Colonic mucosa (tissue), 4 donors: ENCODE data around the gene PLD1. TPM values are rescaled to one million over a fixed set of nuclear protein-coding genes. Genes with fewer than 3 reads are reported as not detected.

ENCODE experiments used
- DNase-seq: peaks from one replicate; pipeline ENCODE4 v3.0.0-alpha.2; 2020
- H3K27ac ChIP-seq: fragments of 200-600 bp; one replicate; pipeline ENCODE4 v1.8.0; 2021
- H3K27me3 ChIP-seq: fragments of 200-600 bp; one replicate; pipeline ENCODE4 v1.8.0; 2021
- H3K36me3 ChIP-seq: fragments of 200-600 bp; one replicate; pipeline ENCODE4 v1.8.0; 2021
- H3K4me1 ChIP-seq: fragments of 200-600 bp; one replicate; pipeline ENCODE4 v1.8.0; 2021; ENCODE audit warnings: mild to moderate bottlenecking
- H3K4me3 ChIP-seq: fragments of 200-600 bp; one replicate; pipeline ENCODE4 v1.8.0; 2021
- H3K9ac ChIP-seq, 2 donors: one replicate each; pipeline ENCODE4 v1.7.0; 2013; ENCODE audit warnings: control low read depth in 2 of 2, low read depth in 2 of 2, low read length in 2 of 2
- H3K9me3 ChIP-seq: fragments of 200-600 bp; one replicate; pipeline ENCODE4 v1.8.0; 2021
- intact Hi-C: fragments of 100-400 bp; cut with DNase I; formaldehyde crosslinking; loops from one replicate; pipeline ENCODE4 v1.14.1; 2022
- total RNA-seq, 2 donors: library from RNA; stranded (reverse); fragmentation: NEBNext Ultra II Directional in 1 of 2; extraction: Animal tissue kit (Norgen Biotek cat#: 25700) in 1 of 2; gene quantifications; one replicate each; pipeline ENCODE4 v1.2.1, GENCODE V29; 2021
- TF ChIP-seq, protein P1 (sequence below): fragments of 200-600 bp; IDR thresholded peaks from one replicate; pipeline ENCODE4 v1.8.0; 2022; ENCODE audit warnings: antibody characterized with exemption, mild to moderate bottlenecking
- donor health status: healthy.
- donor health status: DM: no; HTN: no; CAD: no.
- donor health status: DM: no; HTN: no; CAD: no.

Gene PLD1
- total RNA-seq, 2 donors from 2014 or later, result 49.6 to 81.3 TPM

DNA sequence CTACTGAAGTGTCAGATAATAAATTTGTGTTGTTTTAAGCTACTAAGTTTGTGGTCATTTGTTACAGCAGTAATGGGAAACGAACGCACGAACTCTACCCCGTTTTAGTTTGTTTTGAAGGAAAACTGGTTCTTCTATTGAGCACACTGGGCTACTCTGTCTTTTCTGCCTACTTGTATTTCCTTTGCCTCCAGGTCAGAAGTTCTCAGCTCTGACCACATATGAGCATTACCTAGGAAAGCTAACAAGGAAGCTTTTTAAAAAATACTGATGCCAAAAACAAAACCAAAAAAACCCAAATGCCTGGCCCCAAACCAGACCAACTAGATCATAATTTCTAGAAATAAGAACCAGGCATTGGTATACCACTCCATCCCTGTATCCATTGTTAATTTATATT lies 193.5 kb downstream of the PLD1 start:
- H3K27ac ChIP-seq, result no peak overlapping the region
- H3K27me3 ChIP-seq, result no peaks in the 10 kb centered on the region
- TF ChIP-seq, protein P1, sequence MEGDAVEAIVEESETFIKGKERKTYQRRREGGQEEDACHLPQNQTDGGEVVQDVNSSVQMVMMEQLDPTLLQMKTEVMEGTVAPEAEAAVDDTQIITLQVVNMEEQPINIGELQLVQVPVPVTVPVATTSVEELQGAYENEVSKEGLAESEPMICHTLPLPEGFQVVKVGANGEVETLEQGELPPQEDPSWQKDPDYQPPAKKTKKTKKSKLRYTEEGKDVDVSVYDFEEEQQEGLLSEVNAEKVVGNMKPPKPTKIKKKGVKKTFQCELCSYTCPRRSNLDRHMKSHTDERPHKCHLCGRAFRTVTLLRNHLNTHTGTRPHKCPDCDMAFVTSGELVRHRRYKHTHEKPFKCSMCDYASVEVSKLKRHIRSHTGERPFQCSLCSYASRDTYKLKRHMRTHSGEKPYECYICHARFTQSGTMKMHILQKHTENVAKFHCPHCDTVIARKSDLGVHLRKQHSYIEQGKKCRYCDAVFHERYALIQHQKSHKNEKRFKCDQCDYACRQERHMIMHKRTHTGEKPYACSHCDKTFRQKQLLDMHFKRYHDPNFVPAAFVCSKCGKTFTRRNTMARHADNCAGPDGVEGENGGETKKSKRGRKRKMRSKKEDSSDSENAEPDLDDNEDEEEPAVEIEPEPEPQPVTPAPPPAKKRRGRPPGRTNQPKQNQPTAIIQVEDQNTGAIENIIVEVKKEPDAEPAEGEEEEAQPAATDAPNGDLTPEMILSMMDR, result no peak
- no peak for DNase-seq
- no peaks in the 10 kb centered on the region for H3K4me1 ChIP-seq
- H3K36me3 ChIP-seq, result no peaks in the 10 kb centered on the region
- intact Hi-C loops, result no loop called here
- no peak overlapping the region for H3K9ac ChIP-seq
- H3K4me3 ChIP-seq, result no peak overlapping the region
- no peaks in the 10 kb centered on the region for H3K9me3 ChIP-seq

DNA sequence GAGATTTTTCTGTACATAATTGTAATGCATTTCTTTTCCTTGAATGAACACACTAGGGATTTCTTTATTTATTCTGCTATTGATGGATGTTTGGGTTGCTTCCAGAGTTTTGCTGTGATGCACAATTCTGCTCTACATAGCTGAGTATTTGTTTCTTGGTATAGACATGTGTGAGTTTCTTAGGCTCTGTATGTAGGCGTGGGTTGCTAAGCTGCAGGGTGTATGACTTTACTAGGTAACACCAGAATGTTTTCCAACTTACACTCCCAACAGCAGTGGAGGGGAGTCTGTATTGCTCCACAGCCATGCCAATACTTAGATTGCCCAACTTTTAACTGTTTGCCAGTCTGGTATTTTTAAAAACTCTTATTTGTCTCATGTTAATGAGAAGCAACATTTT lies 194.6 kb downstream of the PLD1 start:
- TF ChIP-seq, protein P1, result no peak
- Histone ChIP-seq H3K9me3 (no peaks in the 10 kb centered on the region), H3K27ac (no peak overlapping the region), H3K9ac (no peak overlapping the region), H3K4me3 (no peak overlapping the region), H3K4me1 (no peaks in the 10 kb centered on the region), H3K27me3 (no peaks in the 10 kb centered on the region), H3K36me3 (no peaks in the 10 kb centered on the region)
- no peak for DNase-seq
- intact Hi-C loops, result no loop called here

DNA sequence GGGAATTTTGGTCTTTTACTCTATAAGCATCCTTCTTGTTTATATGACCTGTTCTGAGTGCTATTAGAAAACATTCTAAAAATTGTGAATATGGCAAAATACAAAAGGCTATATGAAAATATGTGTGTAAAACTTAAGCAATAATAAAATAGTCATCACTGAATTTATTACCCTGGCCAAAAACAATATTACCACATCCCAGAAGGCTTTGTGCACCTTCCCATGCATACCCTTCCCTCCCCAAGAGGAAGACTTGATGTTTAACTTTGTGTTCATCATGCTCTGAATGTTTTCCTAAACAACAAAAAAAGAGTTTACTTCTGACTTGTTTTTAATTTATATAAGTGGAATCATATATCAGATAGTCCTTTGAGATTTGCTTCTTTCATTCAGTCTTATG lies 195.0 kb downstream of the PLD1 start:
- Histone ChIP-seq H3K36me3 (no peaks in the 10 kb centered on the region), H3K9me3 (no peaks in the 10 kb centered on the region), H3K27ac (no peak overlapping the region), H3K27me3 (no peaks in the 10 kb centered on the region), H3K9ac (no peak overlapping the region), H3K4me3 (no peak overlapping the region), H3K4me1 (no peaks in the 10 kb centered on the region)
- TF ChIP-seq, protein P1, result no peak
- DNase-seq, result no peak
- intact Hi-C loops, result no loop called here

DNA sequence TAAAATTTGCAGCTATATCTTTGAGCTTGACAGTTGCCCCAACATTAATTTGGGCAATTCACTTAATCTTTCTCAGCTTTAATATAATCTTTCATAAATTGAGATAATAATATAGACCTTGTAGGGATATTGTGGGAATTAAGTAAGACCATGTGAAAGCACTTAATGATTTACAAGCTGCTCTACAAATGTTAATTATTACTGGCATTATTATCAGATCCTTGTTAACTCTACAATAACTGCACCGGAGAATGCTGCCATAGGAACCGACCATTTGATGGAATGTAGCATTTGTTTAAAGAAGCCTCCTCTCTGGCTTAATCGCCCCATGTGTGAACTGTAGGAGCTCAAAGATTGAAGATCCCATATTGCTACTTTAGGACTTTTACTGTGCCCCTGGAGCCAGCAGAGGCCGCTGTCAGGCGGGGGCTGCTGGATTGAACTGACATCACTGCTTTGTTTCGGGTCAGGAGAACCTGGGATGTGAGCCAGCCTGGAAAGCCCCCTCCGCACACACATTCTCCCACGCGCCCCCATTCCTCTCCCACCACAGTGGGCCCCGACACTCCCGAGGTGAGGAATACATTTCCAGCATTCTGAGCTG lies 195.9 kb downstream of the PLD1 start:
- Histone ChIP-seq H3K27ac (no peak overlapping the region), H3K27me3 (no peaks in the 10 kb centered on the region), H3K9me3 (no peaks in the 10 kb centered on the region), H3K4me3 (no peak overlapping the region), H3K36me3 (no peaks in the 10 kb centered on the region), H3K9ac (no peak overlapping the region), H3K4me1 (no peaks in the 10 kb centered on the region)
- intact Hi-C loops, result no loop called here
- no peak for DNase-seq
- TF ChIP-seq, protein P1, result no peak

DNA sequence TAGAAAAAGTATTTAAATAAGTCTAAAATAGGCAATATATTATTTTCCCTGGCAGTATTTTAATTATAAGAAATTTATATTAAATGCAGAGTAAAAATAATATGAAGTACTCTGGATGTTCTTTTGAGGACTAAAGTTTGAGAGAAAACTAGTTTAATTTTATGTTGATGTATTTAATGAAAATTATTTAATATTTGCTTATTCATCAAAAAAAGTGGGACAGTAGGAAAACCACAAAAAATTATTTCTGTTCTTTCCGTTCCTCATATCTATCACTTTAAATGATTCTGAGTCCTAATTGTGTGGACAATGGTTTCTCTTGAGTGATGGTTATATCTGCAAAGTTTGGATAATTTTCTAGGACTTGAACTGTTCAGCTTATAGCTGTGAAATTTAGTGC lies 202.8 kb downstream of the PLD1 start:
- H3K4me3 ChIP-seq, result no peak overlapping the region
- intact Hi-C loops, result no loop called here
- no peak overlapping the region for H3K9ac ChIP-seq
- H3K36me3 ChIP-seq, result no peaks in the 10 kb centered on the region
- no peaks in the 10 kb centered on the region for H3K9me3 ChIP-seq
- no peak for DNase-seq
- H3K4me1 ChIP-seq, result no peaks in the 10 kb centered on the region
- H3K27me3 ChIP-seq, result no peaks in the 10 kb centered on the region
- TF ChIP-seq, protein P1, result no peak
- H3K27ac ChIP-seq, result no peak overlapping the region
